Mammary epithelial cell (primary cell): Measurements from ENCODE around the gene ANTXR2.

Source experiments
- EZH2 ChIP-seq: IDR thresholded peaks from 2 replicates; pipeline ENCODE4 v1.6.1; 2012; ENCODE audit warnings: low read length, inconsistent platforms, borderline replicate concordance
- TF ChIP-seq, protein P1 (sequence below), 2 donors: IDR thresholded peaks in 1 of 2; conservative IDR thresholded peaks in 1 of 2; 2 replicates each; pipeline ENCODE4 v1.5.1; 2011 to 2012; ENCODE audit warnings: inconsistent platforms in 2 of 2, low read length in 2 of 2, mild to moderate bottlenecking in 2 of 2, control low read depth in 1 of 2, low read depth in 1 of 2; ENCODE audit not compliant: insufficient read depth in 1 of 2; ENCODE audit errors: extremely low read depth in 1 of 2

DNA sequence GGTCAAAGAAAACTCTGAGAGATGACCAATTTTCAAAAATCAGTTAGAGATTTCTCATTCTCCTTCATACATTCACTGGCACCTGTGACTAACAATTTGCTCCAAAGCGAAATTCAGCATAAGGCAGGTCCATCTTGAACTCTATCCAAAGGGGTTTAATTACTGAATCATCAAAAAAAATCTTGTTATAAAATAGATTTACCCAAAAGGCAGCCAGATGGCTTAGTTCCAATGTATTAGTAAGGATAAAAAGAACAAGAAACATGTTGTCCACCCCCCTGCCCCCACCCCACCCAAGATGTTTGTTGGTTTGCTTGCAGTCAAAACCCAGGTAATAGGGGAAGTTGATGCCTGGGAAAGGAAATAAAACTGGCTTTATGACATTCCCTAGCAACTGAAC is 200.3 kb downstream of the ANTXR2 start:
- TF ChIP-seq, protein P1, sequence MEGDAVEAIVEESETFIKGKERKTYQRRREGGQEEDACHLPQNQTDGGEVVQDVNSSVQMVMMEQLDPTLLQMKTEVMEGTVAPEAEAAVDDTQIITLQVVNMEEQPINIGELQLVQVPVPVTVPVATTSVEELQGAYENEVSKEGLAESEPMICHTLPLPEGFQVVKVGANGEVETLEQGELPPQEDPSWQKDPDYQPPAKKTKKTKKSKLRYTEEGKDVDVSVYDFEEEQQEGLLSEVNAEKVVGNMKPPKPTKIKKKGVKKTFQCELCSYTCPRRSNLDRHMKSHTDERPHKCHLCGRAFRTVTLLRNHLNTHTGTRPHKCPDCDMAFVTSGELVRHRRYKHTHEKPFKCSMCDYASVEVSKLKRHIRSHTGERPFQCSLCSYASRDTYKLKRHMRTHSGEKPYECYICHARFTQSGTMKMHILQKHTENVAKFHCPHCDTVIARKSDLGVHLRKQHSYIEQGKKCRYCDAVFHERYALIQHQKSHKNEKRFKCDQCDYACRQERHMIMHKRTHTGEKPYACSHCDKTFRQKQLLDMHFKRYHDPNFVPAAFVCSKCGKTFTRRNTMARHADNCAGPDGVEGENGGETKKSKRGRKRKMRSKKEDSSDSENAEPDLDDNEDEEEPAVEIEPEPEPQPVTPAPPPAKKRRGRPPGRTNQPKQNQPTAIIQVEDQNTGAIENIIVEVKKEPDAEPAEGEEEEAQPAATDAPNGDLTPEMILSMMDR (conservative IDR thresholded peaks at IDR 0.05 in 1 of 2, IDR thresholded peaks at IDR 0.05 in 1 of 2; ENCODE audit: extremely low read depth in 1 of 2, insufficient read depth in 1 of 2, low read depth in 1 of 2, low read length in 2 of 2) = no peak
- no peak for TF ChIP-seq EZH2
